T-helper 2 cell (primary cell): Measurements from ENCODE around the gene MAMLD1.

Experiments used
- DNase-seq, 5 experiments: peaks; one replicate each; pipeline versions ENCODE4 v3.0.0 to v3.0.0-alpha.2; 2012 to 2022

The MAMLD1 gene

GRCh38 chrX:150506020-150506419 is 142.9 kb downstream of the MAMLD1 start:
- no peak for DNase-seq

GRCh38 chrX:150506486-150506885 is 143.4 kb downstream of the MAMLD1 start:
- DNase-seq = no peak

- DNase-seq = no peak
Observed at GRCh38 chrX:150507251-150507856, 144.2 kb downstream of the MAMLD1 start.

- no peak for DNase-seq
Observed at GRCh38 chrX:150508018-150508417, 144.9 kb downstream of the MAMLD1 start.

GRCh38 chrX:150508451-150509367 is 145.6 kb downstream of the MAMLD1 start:
- DNase-seq = no peak

GRCh38 chrX:150509703-150510102 is 146.6 kb downstream of the MAMLD1 start:
- DNase-seq = no peak

- DNase-seq = no peak
Observed at GRCh38 chrX:150512461-150512901, 149.4 kb downstream of the MAMLD1 start.

- DNase-seq = no peak
Observed at GRCh38 chrX:150513544-150513943, 150.4 kb downstream of the MAMLD1 start.

GRCh38 chrX:150514462-150514861 is 151.3 kb downstream of the MAMLD1 start:
- no peak for DNase-seq

- no peak for DNase-seq
Observed at GRCh38 chrX:150515801-150516200, 152.7 kb downstream of the MAMLD1 start.

- DNase-seq = no peak
Observed at GRCh38 chrX:150517303-150517910, 154.3 kb downstream of the MAMLD1 start.

- DNase-seq = no peak
Observed at GRCh38 chrX:150522494-150522893, 159.4 kb downstream of the MAMLD1 start.

- DNase-seq = no peak
Observed at GRCh38 chrX:150525061-150525919, 162.2 kb downstream of the MAMLD1 start.

GRCh38 chrX:150526692-150527091 is 163.6 kb downstream of the MAMLD1 start:
- DNase-seq = no peak

GRCh38 chrX:150527108-150527507 is 164.0 kb downstream of the MAMLD1 start:
- DNase-seq = no peak

- no peak for DNase-seq
Observed at GRCh38 chrX:150529587-150529986, 166.5 kb downstream of the MAMLD1 start.

GRCh38 chrX:150530821-150531220 is 167.7 kb downstream of the MAMLD1 start:
- no peak for DNase-seq

GRCh38 chrX:150531467-150531866 is 168.3 kb downstream of the MAMLD1 start:
- DNase-seq = no peak

- no peak for DNase-seq
Observed at GRCh38 chrX:150533863-150534262, 170.7 kb downstream of the MAMLD1 start.

- no peak for DNase-seq
Observed at GRCh38 chrX:150536455-150537116, 173.5 kb downstream of the MAMLD1 start.

GRCh38 chrX:150537851-150538250 is 174.7 kb downstream of the MAMLD1 start:
- DNase-seq = no peak

GRCh38 chrX:150540965-150541364 is 177.8 kb downstream of the MAMLD1 start:
- no peak for DNase-seq
